Measurements from ENCODE around the gene MFAP4. TPM values are rescaled to one million over a fixed set of nuclear protein-coding genes. Genes with fewer than 3 reads are reported as not detected.

MFAP4 gene
- polyA plus RNA-seq, 1 donor from 2014 or later, result not detected

DNA sequence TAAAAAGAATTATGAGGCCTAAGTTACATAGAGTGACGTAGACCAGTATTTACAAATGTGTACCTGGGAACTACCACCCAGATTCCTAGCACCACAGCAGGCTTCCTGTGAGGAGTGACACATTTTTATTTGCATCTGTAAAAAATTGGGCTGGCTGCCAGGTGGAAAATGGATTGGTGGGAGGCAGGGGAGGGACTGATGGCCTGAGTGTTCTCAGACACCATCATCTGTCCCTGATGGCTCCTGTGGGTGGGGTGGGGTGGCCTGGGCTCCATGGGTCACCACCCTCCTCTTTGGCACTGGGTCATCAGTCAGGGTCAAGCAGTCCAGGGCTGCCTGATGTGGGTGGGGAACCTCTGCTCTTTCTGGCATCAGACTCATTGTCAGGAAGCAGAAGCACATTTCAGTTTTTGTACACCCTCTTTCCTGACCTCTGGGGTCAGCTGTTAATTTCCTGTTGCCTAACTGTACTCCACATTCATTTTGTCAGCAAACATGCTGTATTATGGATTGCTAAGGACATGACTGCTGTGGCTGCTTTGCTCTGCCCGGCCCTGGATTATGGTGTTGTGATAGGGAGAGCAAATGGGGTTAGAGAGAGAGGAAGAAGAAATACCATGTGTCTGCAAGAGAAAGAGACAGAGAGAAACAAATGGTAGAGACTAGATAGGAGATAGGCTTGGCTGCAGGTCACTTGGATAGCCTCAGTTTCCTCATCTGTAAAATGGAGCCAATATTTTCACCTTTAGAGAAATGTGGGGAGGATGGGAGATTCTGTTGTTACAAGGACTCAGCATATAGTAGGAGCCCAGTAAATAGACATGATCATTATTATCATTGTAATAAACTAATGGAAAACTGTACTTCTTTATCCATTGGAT lies 11.6 kb upstream of the MFAP4 start:
- TF ChIP-seq RAD21 (conservative IDR thresholded peaks at IDR 0.05) (no peak), POLR2AphosphoS5 (IDR thresholded peaks at IDR 0.05) (no peak), EZH2 (IDR thresholded peaks at IDR 0.05; ENCODE audit: borderline replicate concordance, insufficient read depth, low read length, poor library complexity, severe bottlenecking) (no peak), TAF1 (IDR thresholded peaks at IDR 0.05; ENCODE audit: low read depth) (no peak), SMC3 (conservative IDR thresholded peaks at IDR 0.05; ENCODE audit: poor library complexity) (no peak), MXI1 (conservative IDR thresholded peaks at IDR 0.05; ENCODE audit: poor library complexity, severe bottlenecking) (no peak), EP300 (conservative IDR thresholded peaks at IDR 0.05; ENCODE audit: poor library complexity, severe bottlenecking) (no peak)
- TF ChIP-seq, protein P1, sequence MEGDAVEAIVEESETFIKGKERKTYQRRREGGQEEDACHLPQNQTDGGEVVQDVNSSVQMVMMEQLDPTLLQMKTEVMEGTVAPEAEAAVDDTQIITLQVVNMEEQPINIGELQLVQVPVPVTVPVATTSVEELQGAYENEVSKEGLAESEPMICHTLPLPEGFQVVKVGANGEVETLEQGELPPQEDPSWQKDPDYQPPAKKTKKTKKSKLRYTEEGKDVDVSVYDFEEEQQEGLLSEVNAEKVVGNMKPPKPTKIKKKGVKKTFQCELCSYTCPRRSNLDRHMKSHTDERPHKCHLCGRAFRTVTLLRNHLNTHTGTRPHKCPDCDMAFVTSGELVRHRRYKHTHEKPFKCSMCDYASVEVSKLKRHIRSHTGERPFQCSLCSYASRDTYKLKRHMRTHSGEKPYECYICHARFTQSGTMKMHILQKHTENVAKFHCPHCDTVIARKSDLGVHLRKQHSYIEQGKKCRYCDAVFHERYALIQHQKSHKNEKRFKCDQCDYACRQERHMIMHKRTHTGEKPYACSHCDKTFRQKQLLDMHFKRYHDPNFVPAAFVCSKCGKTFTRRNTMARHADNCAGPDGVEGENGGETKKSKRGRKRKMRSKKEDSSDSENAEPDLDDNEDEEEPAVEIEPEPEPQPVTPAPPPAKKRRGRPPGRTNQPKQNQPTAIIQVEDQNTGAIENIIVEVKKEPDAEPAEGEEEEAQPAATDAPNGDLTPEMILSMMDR (IDR thresholded peaks at IDR 0.05; ENCODE audit: poor library complexity, severe bottlenecking), result no peak
- TF ChIP-seq, protein P2, sequence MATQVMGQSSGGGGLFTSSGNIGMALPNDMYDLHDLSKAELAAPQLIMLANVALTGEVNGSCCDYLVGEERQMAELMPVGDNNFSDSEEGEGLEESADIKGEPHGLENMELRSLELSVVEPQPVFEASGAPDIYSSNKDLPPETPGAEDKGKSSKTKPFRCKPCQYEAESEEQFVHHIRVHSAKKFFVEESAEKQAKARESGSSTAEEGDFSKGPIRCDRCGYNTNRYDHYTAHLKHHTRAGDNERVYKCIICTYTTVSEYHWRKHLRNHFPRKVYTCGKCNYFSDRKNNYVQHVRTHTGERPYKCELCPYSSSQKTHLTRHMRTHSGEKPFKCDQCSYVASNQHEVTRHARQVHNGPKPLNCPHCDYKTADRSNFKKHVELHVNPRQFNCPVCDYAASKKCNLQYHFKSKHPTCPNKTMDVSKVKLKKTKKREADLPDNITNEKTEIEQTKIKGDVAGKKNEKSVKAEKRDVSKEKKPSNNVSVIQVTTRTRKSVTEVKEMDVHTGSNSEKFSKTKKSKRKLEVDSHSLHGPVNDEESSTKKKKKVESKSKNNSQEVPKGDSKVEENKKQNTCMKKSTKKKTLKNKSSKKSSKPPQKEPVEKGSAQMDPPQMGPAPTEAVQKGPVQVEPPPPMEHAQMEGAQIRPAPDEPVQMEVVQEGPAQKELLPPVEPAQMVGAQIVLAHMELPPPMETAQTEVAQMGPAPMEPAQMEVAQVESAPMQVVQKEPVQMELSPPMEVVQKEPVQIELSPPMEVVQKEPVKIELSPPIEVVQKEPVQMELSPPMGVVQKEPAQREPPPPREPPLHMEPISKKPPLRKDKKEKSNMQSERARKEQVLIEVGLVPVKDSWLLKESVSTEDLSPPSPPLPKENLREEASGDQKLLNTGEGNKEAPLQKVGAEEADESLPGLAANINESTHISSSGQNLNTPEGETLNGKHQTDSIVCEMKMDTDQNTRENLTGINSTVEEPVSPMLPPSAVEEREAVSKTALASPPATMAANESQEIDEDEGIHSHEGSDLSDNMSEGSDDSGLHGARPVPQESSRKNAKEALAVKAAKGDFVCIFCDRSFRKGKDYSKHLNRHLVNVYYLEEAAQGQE (IDR thresholded peaks at IDR 0.05; ENCODE audit: borderline replicate concordance), result no peak
- Histone ChIP-seq H3F3A (ENCODE audit: insufficient read depth, low read length, poor library complexity, severe bottlenecking) (no peaks in the 10 kb centered on the region), H4K20me1 (ENCODE audit: insufficient read depth) (no peaks in the 10 kb centered on the region), H2AFZ (ENCODE audit: low read depth, low read length) (no peak overlapping the region), H3K27me3 (ENCODE audit: insufficient read depth, low read depth, low read length) (no peaks in the 10 kb centered on the region), H3K36me3 (ENCODE audit: insufficient read depth, low read length) (no peaks in the 10 kb centered on the region), H3K4me2 (ENCODE audit: low read length) (no peak overlapping the region), H3K9me3 (ENCODE audit: low read length) (no peaks in the 10 kb centered on the region), H3K9ac (ENCODE audit: low read length) (no peak overlapping the region), H3K4me3 (ENCODE audit: low read length) (no peak overlapping the region), H3K27ac (ENCODE audit: low read length) (no peak overlapping the region), H3K79me2 (replicated peaks; ENCODE audit: insufficient read depth, low read length) (no peaks in the 10 kb centered on the region), H3K9me2 (ENCODE audit: insufficient read depth, low read length) (no peaks in the 10 kb centered on the region)

DNA sequence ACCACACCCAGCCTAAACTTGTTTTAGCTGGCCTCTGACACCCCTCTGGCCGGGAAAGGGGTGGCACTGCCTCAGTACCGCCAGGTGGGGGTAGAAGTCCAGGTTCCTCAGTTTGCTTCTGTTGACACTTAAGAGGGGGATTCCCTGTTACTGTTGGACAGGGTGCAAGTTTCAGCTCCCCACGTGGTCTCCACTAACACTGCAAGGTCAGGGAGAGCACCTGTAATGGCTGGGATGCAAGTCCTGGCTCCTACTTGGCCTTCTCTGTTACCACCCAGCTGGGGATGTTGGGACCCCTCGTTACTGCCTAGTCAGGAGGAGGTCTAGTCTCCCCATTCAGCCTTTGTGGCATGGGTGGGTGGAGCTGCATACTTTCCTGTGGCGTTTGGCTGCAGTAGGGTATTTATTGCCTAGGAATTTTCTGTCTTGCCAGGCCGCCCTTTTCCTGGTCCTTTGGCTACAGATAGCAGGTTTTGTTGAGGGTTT lies 10.6 kb upstream of the MFAP4 start:
- no peak overlapping the region for H3K4me3 ChIP-seq (ENCODE audit: low read length)

More for the DNA sequence above, 10.6 kb upstream of the MFAP4 start:
- H4K20me1 ChIP-seq (ENCODE audit: insufficient read depth), result no peaks in the 10 kb centered on the region
- H3K9me2 ChIP-seq (ENCODE audit: insufficient read depth, low read length), result no peaks in the 10 kb centered on the region
- H2AFZ ChIP-seq (ENCODE audit: low read depth, low read length), result no peak overlapping the region
- H3K36me3 ChIP-seq (ENCODE audit: insufficient read depth, low read length), result no peaks in the 10 kb centered on the region
- H3K9me3 ChIP-seq (ENCODE audit: low read length), result no peaks in the 10 kb centered on the region
- no peaks in the 10 kb centered on the region for H3K79me2 ChIP-seq (replicated peaks; ENCODE audit: insufficient read depth, low read length)
- no peak overlapping the region for H3K4me2 ChIP-seq (ENCODE audit: low read length)
- TF ChIP-seq MXI1 (conservative IDR thresholded peaks at IDR 0.05; ENCODE audit: poor library complexity, severe bottlenecking) (no peak), TAF1 (IDR thresholded peaks at IDR 0.05; ENCODE audit: low read depth) (no peak), EP300 (conservative IDR thresholded peaks at IDR 0.05; ENCODE audit: poor library complexity, severe bottlenecking) (no peak), RAD21 (conservative IDR thresholded peaks at IDR 0.05) (no peak), EZH2 (IDR thresholded peaks at IDR 0.05; ENCODE audit: borderline replicate concordance, insufficient read depth, low read length, poor library complexity, severe bottlenecking) (no peak), SMC3 (conservative IDR thresholded peaks at IDR 0.05; ENCODE audit: poor library complexity) (no peak), POLR2AphosphoS5 (IDR thresholded peaks at IDR 0.05) (no peak)
- TF ChIP-seq, protein P1 (IDR thresholded peaks at IDR 0.05; ENCODE audit: poor library complexity, severe bottlenecking), result no peak
- TF ChIP-seq, protein P2 (IDR thresholded peaks at IDR 0.05; ENCODE audit: borderline replicate concordance), result no peak
- no peaks in the 10 kb centered on the region for H3F3A ChIP-seq (ENCODE audit: insufficient read depth, low read length, poor library complexity, severe bottlenecking)
- H3K27ac ChIP-seq (ENCODE audit: low read length), result no peak overlapping the region
- no peaks in the 10 kb centered on the region for H3K27me3 ChIP-seq (ENCODE audit: insufficient read depth, low read depth, low read length)
- H3K9ac ChIP-seq (ENCODE audit: low read length), result no peak overlapping the region

Data from neural cell (in vitro differentiated cells).